ENCODE results near the gene GNAQ.

The GNAQ gene

GRCh38 chr9:77838986-77839385 lies 192.6 kb downstream of the GNAQ start:
- DNase-seq = no peak

DNA sequence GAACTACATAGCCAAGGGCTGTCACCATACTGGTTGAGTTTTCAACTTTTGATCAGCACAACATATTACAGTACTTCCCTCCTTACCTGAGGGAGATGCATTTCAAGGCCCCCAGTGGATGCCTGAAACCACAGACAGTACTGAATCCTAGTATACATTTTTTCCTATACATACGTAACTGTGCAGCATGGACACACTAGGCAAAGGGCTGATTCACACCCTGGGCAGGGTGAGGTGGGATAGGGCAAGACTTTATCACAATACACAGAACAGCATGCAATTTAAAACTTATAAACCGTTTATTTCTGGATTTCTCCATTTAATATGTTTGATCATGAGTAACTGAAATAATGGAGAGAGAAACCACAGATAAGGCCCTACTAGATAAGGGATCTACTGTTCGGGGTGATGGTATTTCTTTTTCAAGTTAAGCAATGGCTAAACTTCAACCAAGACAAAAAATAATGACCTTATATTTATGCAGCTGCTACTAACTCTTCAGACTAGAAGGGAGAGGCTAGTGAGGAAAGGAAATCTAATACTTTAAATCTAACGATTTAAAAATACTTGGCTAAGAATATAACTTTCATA lies 196.6 kb downstream of the GNAQ start:
- DNase-seq = no peak

DNA sequence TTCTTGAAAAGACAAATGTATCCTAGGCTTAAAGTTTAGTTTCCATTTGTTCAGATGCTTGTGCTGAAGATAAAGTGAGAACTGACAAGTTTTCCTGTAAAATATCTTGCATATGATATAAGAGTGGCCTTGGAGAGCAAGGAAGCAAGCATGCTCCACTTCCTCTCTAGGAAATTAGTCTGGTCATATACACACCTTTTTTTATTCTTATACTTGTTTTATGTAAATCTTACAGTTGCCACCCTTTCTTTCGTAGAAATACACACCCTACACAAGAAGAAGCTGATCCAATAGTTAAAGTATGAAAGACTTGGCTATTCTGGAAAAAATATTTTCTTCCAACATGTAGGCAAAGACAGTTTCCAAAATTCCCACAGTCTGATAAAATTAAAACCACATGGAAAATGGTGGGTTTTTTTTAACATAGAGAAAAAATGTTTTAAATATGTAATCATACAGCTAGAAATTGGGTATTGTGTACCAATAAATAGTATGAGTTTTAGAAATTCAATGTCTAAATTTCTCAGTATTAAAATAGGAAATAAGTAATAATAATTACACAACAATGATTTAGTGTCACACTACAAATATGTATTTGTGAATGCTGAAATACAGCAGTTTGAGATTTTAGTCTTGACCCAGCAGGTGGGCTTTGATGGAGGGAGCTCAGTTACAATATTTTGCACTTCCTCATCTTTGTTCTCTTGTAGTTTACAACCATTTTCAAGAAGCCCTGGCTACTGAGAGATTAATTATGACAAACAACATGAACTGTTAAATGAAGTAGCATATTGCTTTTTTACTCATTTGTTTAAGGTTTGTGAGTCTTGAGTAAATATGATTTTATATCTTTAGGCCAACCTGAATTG lies 197.8 kb downstream of the GNAQ start:
- no peak for DNase-seq

DNA sequence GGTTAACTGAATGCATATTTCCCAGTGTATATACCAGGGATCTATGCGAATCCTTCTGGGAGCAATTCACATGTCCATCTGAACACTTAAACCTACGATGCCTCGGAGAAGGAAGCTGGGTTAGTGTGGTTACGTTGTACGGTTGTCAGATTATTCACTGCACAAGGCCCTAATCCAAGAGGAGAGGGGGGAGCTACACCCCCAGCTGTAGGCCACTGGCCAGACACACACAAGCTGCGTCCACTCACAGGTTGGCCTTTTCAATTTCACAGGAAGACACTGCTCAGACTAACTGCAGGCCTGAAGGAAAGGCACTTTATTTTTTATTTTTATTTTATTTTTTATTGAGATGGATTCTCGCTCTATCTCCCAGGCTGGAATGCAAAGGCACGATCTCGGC lies 199.0 kb downstream of the GNAQ start:
- DNase-seq = no peak

DNA sequence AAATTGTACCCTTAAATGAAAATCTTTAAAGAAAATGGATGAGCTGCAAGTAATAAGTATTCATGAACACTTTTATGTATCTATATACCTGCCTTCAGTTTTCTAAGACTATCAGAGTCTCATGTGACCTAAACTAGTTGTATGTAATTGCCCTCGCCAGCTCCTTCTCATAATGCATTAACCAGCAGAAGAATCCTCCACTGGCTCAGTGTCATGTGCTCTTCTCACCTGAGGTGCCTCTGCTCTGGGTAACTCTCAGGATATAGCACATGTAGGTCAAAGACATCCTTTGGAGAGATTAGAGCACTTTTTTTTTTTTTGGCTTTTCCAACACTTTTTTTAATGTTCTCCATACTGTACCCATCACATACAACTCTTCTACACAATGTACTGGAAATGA lies 199.8 kb downstream of the GNAQ start:
- no peak for DNase-seq

DNA sequence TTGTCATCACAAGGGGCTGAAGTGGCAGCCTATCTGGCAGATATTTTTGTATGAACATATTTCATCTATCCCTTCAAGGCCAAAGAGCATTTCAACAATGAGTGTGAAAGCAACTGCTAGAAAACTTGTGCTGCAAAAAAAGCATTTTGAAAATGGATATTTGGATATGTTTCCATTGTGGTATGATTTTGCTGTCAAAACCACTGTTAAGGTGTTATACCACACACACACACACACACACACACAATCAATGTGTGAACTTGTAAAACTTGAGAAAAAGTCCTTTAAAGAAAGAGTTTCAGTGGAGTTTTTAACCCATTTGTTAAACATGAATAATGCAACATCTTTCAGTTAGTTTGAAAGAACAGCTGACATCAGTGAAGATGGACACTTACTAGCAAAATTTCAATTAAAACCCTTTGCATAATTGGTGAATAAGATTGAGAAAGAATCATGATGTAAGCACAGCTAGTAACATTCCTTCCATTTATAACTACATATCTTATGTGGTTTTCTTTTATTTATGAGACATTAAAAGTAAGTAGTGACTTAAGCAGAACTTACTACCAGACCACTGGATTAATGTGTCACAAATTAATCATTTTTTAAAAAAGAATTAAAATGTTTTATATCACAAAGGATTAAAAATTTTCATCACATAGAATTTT lies 200.9 kb downstream of the GNAQ start:
- DNase-seq = no peak

DNA sequence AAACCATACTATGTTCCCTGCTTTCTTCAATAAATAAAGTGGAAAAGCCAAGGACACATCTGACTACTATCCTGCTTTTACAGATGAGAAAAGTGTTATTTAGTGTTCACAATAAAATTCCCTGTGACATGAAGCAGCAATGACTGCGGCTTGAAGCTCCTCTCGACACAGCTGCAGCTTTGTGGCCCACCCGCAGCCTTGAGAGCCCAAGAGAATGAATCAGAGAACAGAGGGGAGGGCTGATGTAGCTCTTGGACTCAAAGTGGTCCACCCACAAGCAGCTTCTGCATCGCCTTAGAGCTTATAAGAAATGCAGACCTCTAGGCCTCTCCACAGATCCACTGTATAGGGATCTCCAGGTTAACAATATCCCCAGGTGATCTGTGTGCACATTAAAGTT lies 202.2 kb downstream of the GNAQ start:
- no peak for DNase-seq

DNA sequence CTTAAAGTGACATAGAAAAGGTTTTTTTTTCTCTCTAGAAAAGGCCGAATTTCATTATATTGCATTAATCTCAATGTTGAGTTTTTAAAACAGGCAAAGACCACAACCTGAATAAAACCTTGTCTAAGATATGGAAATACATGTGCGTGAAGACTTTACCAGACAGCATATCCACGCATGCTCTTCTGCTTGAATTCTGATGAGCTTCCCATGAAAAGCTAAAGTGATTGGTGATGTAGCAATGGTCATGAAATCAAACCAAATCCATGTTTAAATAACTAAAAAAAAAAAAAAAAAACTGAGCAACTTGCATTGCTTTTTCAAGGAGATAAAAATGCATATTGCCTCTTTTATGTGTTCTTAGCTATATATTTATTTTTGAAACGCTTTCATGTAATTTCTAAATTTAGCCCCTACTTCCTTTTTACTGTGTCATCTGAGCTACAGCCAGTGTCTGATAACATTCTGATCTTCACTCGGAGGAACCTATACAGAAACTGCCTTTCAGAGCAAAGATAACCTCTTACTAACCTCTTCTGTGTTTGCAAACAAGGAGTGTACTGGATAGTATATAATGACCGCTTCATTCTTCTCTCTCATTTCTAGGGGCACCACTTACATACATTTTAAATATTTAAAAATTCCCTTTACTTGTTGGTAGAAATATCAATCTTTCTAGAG lies 204.4 kb downstream of the GNAQ start:
- no peak for DNase-seq

GRCh38 chr9:77826621-77827020 lies 205.0 kb downstream of the GNAQ start:
- no peak for DNase-seq

DNA sequence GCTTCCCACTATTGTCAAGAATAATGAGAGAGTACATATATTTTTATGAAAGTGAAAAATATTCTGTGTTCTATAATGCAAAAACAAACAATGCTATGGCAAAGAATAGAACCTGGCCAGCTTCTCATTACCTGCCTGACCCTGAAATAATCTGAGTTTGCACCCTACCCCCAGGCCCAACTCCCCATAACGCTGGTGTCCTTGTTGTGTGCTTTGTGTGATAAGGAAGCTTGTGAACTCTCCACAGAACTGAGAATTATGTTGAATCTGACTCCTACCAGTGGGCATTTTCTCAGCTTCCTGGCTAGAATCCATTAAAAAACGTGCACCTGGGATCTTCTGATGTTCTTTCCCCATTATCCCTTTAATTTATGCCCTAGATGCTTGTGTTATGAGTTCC lies 205.5 kb downstream of the GNAQ start:
- DNase-seq = no peak

DNA sequence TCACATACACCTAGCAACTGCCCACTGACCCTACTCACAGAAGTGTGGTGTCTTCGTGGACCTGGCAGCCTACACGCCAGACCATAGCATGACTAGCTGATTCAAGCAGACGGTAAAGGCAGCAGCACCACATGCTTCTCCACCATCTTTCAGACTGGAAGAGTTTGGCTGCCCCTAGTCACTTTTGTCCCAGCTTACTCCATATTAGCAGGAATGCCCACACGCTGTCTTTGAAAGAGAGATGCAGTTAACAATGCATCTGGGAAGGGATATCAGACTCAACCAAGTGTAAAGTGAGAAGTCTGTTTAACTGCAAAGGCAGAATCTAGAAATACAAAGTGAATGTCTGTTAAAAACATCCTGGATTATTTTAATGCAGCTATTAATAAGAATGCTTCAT lies 206.2 kb downstream of the GNAQ start:
- no peak for DNase-seq

DNA sequence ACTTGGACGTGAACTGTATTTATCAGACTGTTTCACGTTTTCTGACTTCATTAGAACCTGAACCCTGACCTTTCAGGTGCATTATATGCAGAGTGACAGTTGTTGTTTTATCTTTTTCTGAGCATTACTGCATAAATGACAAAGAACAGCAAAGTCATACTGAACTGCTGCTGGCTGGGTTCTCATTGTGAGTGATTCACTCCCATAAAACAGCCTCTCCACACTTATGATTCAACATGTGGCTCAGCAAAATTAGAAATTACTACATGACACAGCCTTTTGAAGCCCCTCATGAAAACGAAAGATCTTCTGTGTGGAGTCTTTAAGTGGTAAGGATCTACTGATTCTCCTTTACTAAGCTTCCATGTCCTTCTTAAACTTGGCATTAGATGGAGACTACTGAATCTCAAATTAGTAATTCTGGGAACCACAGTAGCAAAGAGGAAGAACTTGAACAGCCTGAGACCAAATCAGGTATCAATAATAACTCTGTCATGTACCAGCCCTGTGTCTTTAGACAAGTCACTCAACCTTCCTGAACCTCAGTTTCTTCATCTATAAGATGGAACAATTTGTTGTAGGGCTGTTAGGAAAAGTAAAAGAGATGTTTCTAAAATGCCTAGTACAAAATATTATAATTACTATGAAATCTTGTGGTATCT lies 211.2 kb downstream of the GNAQ start:
- no peak for DNase-seq

- no peak for DNase-seq
These were observed 212.0 kb downstream of the GNAQ start for GRCh38 chr9:77819657-77820056.

GRCh38 chr9:77817590-77818311 lies 213.9 kb downstream of the GNAQ start:
- DNase-seq = no peak

DNA sequence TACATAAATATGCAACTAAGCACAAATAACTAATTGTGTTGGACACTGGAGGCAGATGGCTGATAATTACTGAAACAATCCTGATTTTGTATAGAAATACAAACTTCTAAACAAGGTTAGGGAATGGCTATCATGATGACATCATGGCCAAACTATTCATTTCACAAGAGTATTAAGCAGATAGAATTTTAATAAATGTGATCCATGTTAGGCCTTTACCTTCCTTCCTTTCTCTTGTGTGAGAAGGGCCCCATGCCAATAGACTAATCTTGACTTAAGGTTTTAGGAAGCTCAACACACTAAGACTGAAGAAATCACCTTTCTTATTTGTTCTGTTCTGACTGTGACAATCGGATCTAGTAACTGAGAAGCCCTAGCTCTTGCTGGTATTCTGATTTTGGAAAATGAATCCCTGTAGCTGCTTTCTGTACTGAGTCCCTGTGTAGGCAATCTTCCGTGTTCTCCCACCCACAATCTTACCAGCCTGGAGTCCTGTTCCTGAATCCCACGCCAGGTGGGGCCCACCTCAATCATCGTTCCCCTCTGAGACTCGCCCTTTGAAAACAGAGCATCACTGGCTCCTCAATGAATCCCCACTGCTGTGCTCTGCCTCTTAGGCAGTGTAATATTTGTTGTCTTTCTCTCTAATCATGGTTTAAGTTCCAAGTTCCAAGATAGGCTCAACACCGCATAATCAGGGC lies 214.8 kb downstream of the GNAQ start:
- no peak for DNase-seq

GRCh38 chr9:77815260-77815659 lies 216.4 kb downstream of the GNAQ start:
- DNase-seq = no peak

DNA sequence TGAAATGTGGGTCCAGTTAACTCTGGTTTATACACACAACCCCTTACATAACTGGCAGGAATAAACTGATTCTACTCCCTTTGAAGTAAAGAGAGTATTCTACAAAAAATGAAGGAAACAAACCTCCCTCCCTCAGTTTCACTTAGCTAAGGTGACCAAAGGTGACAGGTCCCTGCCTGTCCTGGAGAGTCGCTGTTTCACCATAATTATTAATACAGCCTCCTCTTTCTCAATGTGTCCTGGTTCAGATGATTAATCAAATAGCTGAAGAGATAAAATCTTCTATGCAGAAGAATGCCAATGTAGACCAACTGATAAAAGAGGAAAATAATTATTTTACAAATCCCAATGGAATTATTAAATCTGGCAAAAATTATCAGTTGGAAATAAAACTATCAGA lies 219.8 kb downstream of the GNAQ start:
- DNase-seq = no peak

GRCh38 chr9:77810637-77811119 lies 220.9 kb downstream of the GNAQ start:
- DNase-seq = no peak

DNA sequence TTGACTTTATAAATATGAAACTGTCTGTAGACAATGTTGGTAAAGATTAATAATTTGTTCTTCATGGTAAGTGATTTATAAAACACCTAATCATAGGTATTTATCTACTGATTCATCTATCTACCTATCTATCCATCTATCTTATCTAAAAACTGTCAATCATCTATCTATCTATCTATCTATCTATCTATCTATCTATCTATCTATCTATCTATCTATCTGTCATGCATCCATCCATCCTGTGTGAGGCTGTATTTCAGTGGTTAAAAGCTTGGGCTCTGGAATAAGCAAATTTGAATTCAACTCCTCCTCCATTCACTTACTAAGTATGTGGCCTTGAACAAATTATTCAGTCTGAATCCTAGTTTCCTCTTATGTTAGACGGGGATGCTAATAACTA lies 221.6 kb downstream of the GNAQ start:
- DNase-seq = no peak

DNA sequence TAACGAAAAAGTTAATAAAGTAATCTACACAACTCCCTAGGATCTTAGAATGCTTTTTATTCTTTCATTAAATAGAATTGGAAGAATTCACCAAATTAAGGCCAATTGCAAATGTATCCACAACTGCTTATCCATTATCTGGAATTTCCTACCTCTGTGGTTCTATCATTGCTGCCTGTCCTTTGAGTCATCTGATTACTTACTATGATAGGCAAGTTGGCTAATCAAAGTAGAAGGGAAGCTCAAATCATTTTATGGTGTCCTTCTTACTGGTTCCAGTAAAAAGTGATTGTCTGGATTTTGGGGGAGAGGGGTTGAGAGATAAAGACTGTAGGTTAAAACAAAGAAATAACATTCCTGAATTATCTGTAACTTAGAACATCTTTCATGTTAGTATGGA lies 222.1 kb downstream of the GNAQ start:
- no peak for DNase-seq

- DNase-seq = no peak
These were observed 222.9 kb downstream of the GNAQ start for GRCh38 chr9:77808751-77809081.

Measured in activated CD4-positive, alpha-beta T cell treated with anti-CD3 and anti-CD28 coated beads for 1 hour (primary cell).